K562 (cell line): Measurements from ENCODE around the gene DAB2IP. TPM values are rescaled to one million over a fixed set of nuclear protein-coding genes. Genes with fewer than 3 reads are reported as not detected.

Experiments used
- ATAC-seq: fragments of 200-7000 bp; cut with Tn5 transposase; 3 replicates; pipeline ENCODE4 v1.9.1; 2020; ENCODE audit warnings: moderate library complexity
- BruUV-seq: library from RNA; stranded (reverse); fragments of 400-500 nt; replicated peaks from 2 replicates; lab custom pipeline; 2021; lab: Mats Ljungman, UMichigan
- CTCF ChIA-PET: fragments of 300-600 bp; formaldehyde crosslinking; extraction: SDS; loops from one replicate; lab custom pipeline; 2021; ENCODE audit warnings: low intra/inter-chr PET ratio; lab: Yijun Ruan, JAX
- POLR2A ChIA-PET: fragments of 300-600, 350-650 bp; sonication (Branson Sonifier 250); formaldehyde crosslinking; extraction: SDS; loops from one replicate; lab custom pipeline; 2021; ENCODE audit warnings: antibody characterized with exemption, inconsistent platforms; lab: Yijun Ruan, JAX
- DNase-seq, 4 experiments: peaks; one replicate each; pipeline versions ENCODE4 v3.0.0 to v3.0.0-alpha.2; 2011 to 2018; ENCODE audit warnings: low spot score in 3 of 4, mixed read lengths in 3 of 4; ENCODE audit errors: extremely low read depth in 1 of 4
- FAIRE-seq: peaks from 2 replicates; lab custom pipeline; 2011; peaks lifted over from hg19 to GRCh38; lab: Jason Lieb, UNC
- H2AFZ ChIP-seq: 2 replicates; pipeline ENCODE4 v1.6.0; 2011; ENCODE audit warnings: low read depth, low read length, control low read depth, inconsistent platforms
- H3K27ac ChIP-seq: fragments of 200-600 bp; 3 replicates; pipeline ENCODE4 v1.8.0; 2011; ENCODE audit warnings: low read depth, mild to moderate bottlenecking, control low read depth, inconsistent platforms, low read length, moderate library complexity, mixed read lengths; ENCODE audit errors: extremely low read depth
- H3K27me3 ChIP-seq, 2 experiments: fragments of 300-600 bp in 1 of 2; 2 replicates in 1 of 2; 3 replicates in 1 of 2; pipeline versions ENCODE4 v1.6.0 to v1.8.0; 2011; ENCODE audit warnings: inconsistent platforms in 2 of 2, low read length in 2 of 2, mild to moderate bottlenecking in 1 of 2, mixed read lengths in 1 of 2, moderate library complexity in 1 of 2; ENCODE audit not compliant: control insufficient read depth in 2 of 2, insufficient read depth in 2 of 2
- H3K36me3 ChIP-seq: fragments of 300-600 bp; 3 replicates; pipeline ENCODE4 v1.8.0; 2011; ENCODE audit warnings: mild to moderate bottlenecking, low read length, inconsistent platforms; ENCODE audit not compliant: control insufficient read depth, insufficient read depth
- H3K4me1 ChIP-seq, 2 experiments: fragments of 200-600 bp in 1 of 2; replicated peaks in 1 of 2; 2 replicates in 1 of 2; 3 replicates in 1 of 2; pipeline versions ENCODE4 v1.5.1 to v1.8.0; 2011; ENCODE audit warnings: inconsistent platforms in 2 of 2, low read length in 2 of 2, mild to moderate bottlenecking in 1 of 2, mixed read lengths in 1 of 2, moderate library complexity in 1 of 2; ENCODE audit not compliant: control insufficient read depth in 2 of 2, insufficient read depth in 2 of 2
- H3K4me2 ChIP-seq: 2 replicates; pipeline ENCODE4 v1.6.1; 2011; ENCODE audit warnings: low read length, control low read depth, inconsistent platforms, mixed read lengths; ENCODE audit not compliant: insufficient read depth
- H3K4me3 ChIP-seq: fragments of 200-600 bp; sonication (generic), shearing (Covaris generic); 2 replicates; pipeline ENCODE4 v1.5.1; 2016; ENCODE audit warnings: control low read depth, inconsistent platforms
- H3K79me2 ChIP-seq: fragments of 200-600 bp; 3 replicates; pipeline ENCODE4 v1.8.0; 2011; ENCODE audit warnings: low read length, inconsistent platforms; ENCODE audit not compliant: control insufficient read depth, insufficient read depth
- H3K9ac ChIP-seq, 2 experiments: 2 replicates each; pipeline versions ENCODE4 v1.6.0 to v1.6.1; 2011; ENCODE audit warnings: low read depth in 2 of 2, low read length in 2 of 2, control low read depth in 1 of 2, inconsistent platforms in 1 of 2, mild to moderate bottlenecking in 1 of 2, mixed read lengths in 1 of 2; ENCODE audit not compliant: insufficient read depth in 1 of 2
- H3K9me1 ChIP-seq: one replicate; pipeline ENCODE4 v1.6.0; 2011; ENCODE audit warnings: inconsistent platforms, mild to moderate bottlenecking, low read length, moderate library complexity; ENCODE audit not compliant: control insufficient read depth, insufficient read depth
- H3K9me3 ChIP-seq: replicated peaks from 2 replicates; pipeline ENCODE4 v1.5.1; 2011; ENCODE audit warnings: low read depth, low read length, inconsistent platforms; ENCODE audit not compliant: control insufficient read depth, insufficient read depth
- H4K20me1 ChIP-seq: replicated peaks from 2 replicates; pipeline ENCODE4 v1.6.1; 2011; ENCODE audit warnings: low read length, inconsistent platforms, mixed read lengths; ENCODE audit not compliant: control insufficient read depth, insufficient read depth
- GATAD2B ChIP-seq: fragments of 450-650 bp; IDR thresholded peaks from 2 replicates; pipeline ENCODE4 v1.6.1; 2017; ENCODE audit warnings: mild to moderate bottlenecking, borderline replicate concordance
- ZNF561 ChIP-seq: fragments of 450-650 bp; formaldehyde crosslinking; conservative IDR thresholded peaks from 2 replicates; pipeline ENCODE4 v1.4.0; 2020; ENCODE audit warnings: mild to moderate bottlenecking, moderate library complexity
- WGBS: fragments of 100-300 bp; shearing (Covaris generic); methylation state at CpG from one replicate; pipeline ENCODE4 v1.1.6; 2016; ENCODE audit warnings: low coverage, mixed read lengths; ENCODE audit not compliant: insufficient coverage; ENCODE audit errors: missing lambda C conversion rate; 5-methylcytosine and 5-hydroxymethylcytosine counted together
- in situ Hi-C: fragments of 300-500 bp; cut with MboI; formaldehyde crosslinking; loops from 4 replicates; pipeline ENCODE4 v1.15.0; 2018; ENCODE audit warnings: inconsistent platforms, mixed read lengths
- intact Hi-C: fragments of 100-400 bp; cut with micrococcal nuclease; formaldehyde crosslinking; loops from 2 replicates; pipeline ENCODE4 v1.14.2; 2022
- polyA plus RNA-seq, 8 experiments: library from polyadenylated mRNA; depleted of rRNA in 4 of 8; stranded (reverse) in 5 of 8; unstranded in 3 of 8; fragments of >200 nt; fragmentation: Nextera tagmentation in 2 of 8; fragmentation: Illumina TruSeq in 1 of 8; extraction: Ambion mirVana in 2 of 8; extraction: Trizol in 1 of 8; gene quantifications; 2 replicates each; pipeline versions ENCODE4 v1.2.1 to v1.2.3, GENCODE V29; 2011 to 2014; ENCODE audit warnings: inconsistent platforms in 1 of 8, missing spikeins in 1 of 8
- total RNA-seq, 7 experiments: library from RNA; depleted of rRNA in 6 of 7; stranded (reverse); fragments of >200 nt in 6 of 7; fragmentation: Illumina TruSeq in 2 of 7; extraction: Trizol in 2 of 7; gene quantifications; 2 replicates each; pipeline versions ENCODE4 v1.2.1 to v1.2.3, GENCODE V29; 2011 to 2021; ENCODE audit warnings: low replicate concordance in 1 of 7
- TF ChIP-seq, protein P1 (sequence below): fragments of 250-450 bp; sonication (Bioruptor Pico); IDR thresholded peaks from 2 replicates; pipeline ENCODE4 v1.8.0; 2022; ENCODE audit warnings: moderate library complexity, mild to moderate bottlenecking, inconsistent platforms
- TF ChIP-seq, protein P2 (sequence below): fragments of 250-450 bp; sonication (Bioruptor Pico); IDR thresholded peaks from 2 replicates; pipeline ENCODE4 v1.8.0; 2021; ENCODE audit warnings: moderate library complexity, mild to moderate bottlenecking, inconsistent platforms

DAB2IP gene
- total and polyA plus RNA-seq, 9 of the 15 experiments (the other 6 are each of a cell fraction or from before 2014, with no cell fraction given): 0.04 to 0.31 (median 0.08) TPM; not detected in 5

DNA sequence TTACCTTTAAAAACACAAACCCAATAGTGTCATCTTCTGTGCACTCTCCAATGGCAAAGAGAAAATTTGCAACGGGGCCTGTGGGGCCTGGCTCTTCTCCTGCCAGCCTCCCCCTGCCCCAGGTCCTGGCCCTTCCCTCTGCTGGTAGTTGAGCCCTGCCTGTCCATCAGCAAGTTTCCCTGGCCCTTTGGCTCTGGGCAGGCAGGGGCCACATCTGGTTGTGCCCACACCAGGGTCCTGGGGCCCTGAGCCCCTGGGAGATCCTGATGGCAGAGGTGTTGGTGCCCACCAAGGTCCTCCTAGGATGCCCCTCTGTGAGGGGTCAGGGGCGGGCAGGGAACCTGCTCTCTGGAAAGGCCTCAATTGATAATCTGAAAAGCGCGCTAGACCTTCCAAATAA is 157.3 kb downstream of the DAB2IP start:
- ChIA-PET POLR2A (no interaction called here), CTCF (no interaction called here)
- Histone ChIP-seq H4K20me1 (no peaks in the 10 kb centered on the region; the same call in 1 of the 2 replicates), H3K9ac (no peak overlapping the region), H3K27ac (no peak overlapping the region), H3K4me2 (no peak overlapping the region), H3K4me3 (no peak overlapping the region), H3K79me2 (no peaks in the 10 kb centered on the region), H3K9me3 (no peaks in the 10 kb centered on the region), H3K9me1 (no peaks in the 10 kb centered on the region), H3K27me3 (peaks cover 5 to 42% of the 10 kb centered on the region in 2 experiments), H3K4me1 (no peaks in the 10 kb centered on the region), H2AFZ (no peak overlapping the region), H3K36me3 (no peaks in the 10 kb centered on the region)
- no TSS peak for BruUV-seq
- TF ChIP-seq, protein P1, sequence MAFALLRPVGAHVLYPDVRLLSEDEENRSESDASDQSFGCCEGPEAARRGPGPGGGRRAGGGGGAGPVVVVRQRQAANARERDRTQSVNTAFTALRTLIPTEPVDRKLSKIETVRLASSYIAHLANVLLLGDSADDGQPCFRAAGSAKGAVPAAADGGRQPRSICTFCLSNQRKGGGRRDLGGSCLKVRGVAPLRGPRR: no peak
- TF ChIP-seq GATAD2B: no peak
- TF ChIP-seq ZNF561: no peak
- TF ChIP-seq, protein P2, sequence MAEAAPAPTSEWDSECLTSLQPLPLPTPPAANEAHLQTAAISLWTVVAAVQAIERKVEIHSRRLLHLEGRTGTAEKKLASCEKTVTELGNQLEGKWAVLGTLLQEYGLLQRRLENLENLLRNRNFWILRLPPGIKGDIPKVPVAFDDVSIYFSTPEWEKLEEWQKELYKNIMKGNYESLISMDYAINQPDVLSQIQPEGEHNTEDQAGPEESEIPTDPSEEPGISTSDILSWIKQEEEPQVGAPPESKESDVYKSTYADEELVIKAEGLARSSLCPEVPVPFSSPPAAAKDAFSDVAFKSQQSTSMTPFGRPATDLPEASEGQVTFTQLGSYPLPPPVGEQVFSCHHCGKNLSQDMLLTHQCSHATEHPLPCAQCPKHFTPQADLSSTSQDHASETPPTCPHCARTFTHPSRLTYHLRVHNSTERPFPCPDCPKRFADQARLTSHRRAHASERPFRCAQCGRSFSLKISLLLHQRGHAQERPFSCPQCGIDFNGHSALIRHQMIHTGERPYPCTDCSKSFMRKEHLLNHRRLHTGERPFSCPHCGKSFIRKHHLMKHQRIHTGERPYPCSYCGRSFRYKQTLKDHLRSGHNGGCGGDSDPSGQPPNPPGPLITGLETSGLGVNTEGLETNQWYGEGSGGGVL (CRISPR knock-in tag): no peak
- intact Hi-C loops (no loop called here), in situ Hi-C loops (no loop called here)
- 0% methylated on average over 3 of the region's 4 CpGs for WGBS
- no peak for ATAC-seq
- no peak for DNase-seq
- FAIRE-seq: no peak
